ENCODE data around the gene DUSP16.
A peak's percentile ranks its signal among the peaks of the same experiment; 100 is the strongest.
"Not testable (repeated sequence)": the region's sequence is repeated elsewhere in the genome, so short reads cannot be mapped to it uniquely, and the experiment has no call there.

DUSP16 gene

GRCh38 chr12:12562585-12563261 is at the start of gene DUSP16:
Gene DUSP16 (minus strand): TSS chr12:12562863. CDS start chr12:12521098, 41,765 bp downstream.
- DNase-seq = peak; percentile 90

- peak; percentile 61 for DNase-seq
These were observed 49.7 kb upstream of the DUSP16 start for GRCh38 chr12:12612358-12612757.

GRCh38 chr12:12611512-12612306 is 49.0 kb upstream of the DUSP16 start, which contains the start of gene CREBL2:
Gene CREBL2 (plus strand): TSS chr12:12611876. CDS start chr12:12612173, 297 bp downstream.
- DNase-seq = peak; percentile 86

- no peak for DNase-seq
These were observed 48.0 kb upstream of the DUSP16 start for GRCh38 chr12:12610711-12611110.

- DNase-seq = no peak
These were observed 47.0 kb upstream of the DUSP16 start for GRCh38 chr12:12609692-12610091.

- DNase-seq = peak; percentile 48
These were observed 45.9 kb upstream of the DUSP16 start for GRCh38 chr12:12608557-12608957.

GRCh38 chr12:12606781-12607589 is 44.3 kb upstream of the DUSP16 start:
- DNase-seq = peak; percentile 63

- no peak for DNase-seq
These were observed 42.1 kb upstream of the DUSP16 start for GRCh38 chr12:12604740-12605139.

- no peak for DNase-seq
These were observed 38.0 kb upstream of the DUSP16 start for GRCh38 chr12:12600659-12601058.

- no peak for DNase-seq
These were observed 37.3 kb upstream of the DUSP16 start for GRCh38 chr12:12599750-12600643.

GRCh38 chr12:12598864-12599263 is 36.2 kb upstream of the DUSP16 start:
- no peak for DNase-seq

GRCh38 chr12:12596598-12596997 is 33.9 kb upstream of the DUSP16 start:
- DNase-seq = not testable (repeated sequence)

GRCh38 chr12:12595929-12596328 is 33.3 kb upstream of the DUSP16 start:
- not testable (repeated sequence) for DNase-seq

GRCh38 chr12:12592930-12593329 is 30.3 kb upstream of the DUSP16 start:
- DNase-seq = no peak

GRCh38 chr12:12590961-12591360 is 28.3 kb upstream of the DUSP16 start:
- DNase-seq = no peak

- not testable (repeated sequence) for DNase-seq
These were observed 25.8 kb upstream of the DUSP16 start for GRCh38 chr12:12588436-12588835.

- no peak for DNase-seq
These were observed 25.2 kb upstream of the DUSP16 start for GRCh38 chr12:12587878-12588277.

- DNase-seq = no peak
These were observed 24.4 kb upstream of the DUSP16 start for GRCh38 chr12:12586879-12587675.

- DNase-seq = no peak
These were observed 22.6 kb upstream of the DUSP16 start for GRCh38 chr12:12585115-12585863.

GRCh38 chr12:12583510-12584178 is 21.0 kb upstream of the DUSP16 start:
- peak; percentile 23 for DNase-seq
